ENCODE measurements around the gene RAB7A. TPM values are rescaled to one million over a fixed set of nuclear protein-coding genes. Genes with fewer than 3 reads are reported as not detected.
A peak's percentile ranks its signal among the peaks of the same experiment; 100 is the strongest.

The RAB7A gene
- total and polyA plus RNA-seq, 2 experiments from 2014 or later: 108 to 269 TPM

DNA sequence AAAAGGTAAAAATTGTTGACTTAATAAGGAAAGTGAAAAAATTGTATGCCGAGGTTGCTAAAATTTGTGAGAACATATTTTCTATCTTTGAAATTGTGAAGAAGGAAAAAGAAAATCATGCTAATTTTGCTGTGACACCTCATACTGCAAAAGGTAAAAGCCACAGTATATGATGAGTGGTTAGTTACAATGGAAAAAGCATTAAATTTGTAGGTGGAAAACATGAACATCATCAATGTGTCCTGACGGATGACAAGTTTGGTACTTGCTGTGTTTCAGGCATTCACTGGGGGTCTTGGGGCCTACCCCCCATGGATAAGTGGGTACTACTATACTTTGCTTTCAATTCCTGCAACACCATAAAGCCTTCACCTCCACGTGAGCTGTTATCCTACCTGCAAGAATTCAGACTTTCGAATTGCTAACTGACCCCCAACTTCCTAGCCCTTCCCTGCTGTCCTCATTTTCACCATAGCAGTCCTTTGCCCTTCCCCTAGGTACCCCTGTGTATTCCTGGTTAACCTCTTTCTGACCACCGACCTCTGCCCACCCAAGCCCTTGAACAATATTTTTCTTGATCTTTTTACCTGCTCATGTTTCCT is 62.4 kb downstream of the RAB7A start:
- DNase-seq (ENCODE audit: low spot score): no peak
- peaks cover 100% of the 10 kb centered on the region for H3K79me2 ChIP-seq
- peaks cover 97% of the 10 kb centered on the region for H4K20me1 ChIP-seq (ENCODE audit: insufficient read depth, poor library complexity, severe bottlenecking)
- no peak overlapping the region for H2AFZ ChIP-seq
- no peaks in the 10 kb centered on the region for H3K9me2 ChIP-seq (replicated peaks; ENCODE audit: insufficient read depth)
- WGBS (ENCODE audit: low lambda C conversion rate, missing lambda C conversion rate): 96% methylated on average over 5 of the region's 5 CpGs
- H3K27me3 ChIP-seq: no peaks in the 10 kb centered on the region
- peaks cover 6% of the 10 kb centered on the region for H3K4me1 ChIP-seq (ENCODE audit: insufficient read depth)
- H3K4me2 ChIP-seq: no peak overlapping the region
- H3K4me3 ChIP-seq: no peak overlapping the region
- no peaks in the 10 kb centered on the region for H3K9me3 ChIP-seq (ENCODE audit: low read depth)
- H3K27ac ChIP-seq: no peak overlapping the region
- H3K36me3 ChIP-seq (replicated peaks; ENCODE audit: insufficient read depth, low read depth): no peaks in the 10 kb centered on the region
- no peak for TF ChIP-seq EZH2 (IDR thresholded peaks at IDR 0.05; ENCODE audit: borderline replicate concordance)
- no peak for TF ChIP-seq CTCF (IDR thresholded peaks at IDR 0.05; ENCODE audit: poor library complexity)
- TF ChIP-seq EZH2phosphoT487 (IDR thresholded peaks at IDR 0.05; ENCODE audit: low read depth, severe bottlenecking, unreplicated experiment): no peak

GRCh38 chr3:128794067-128794768 is 68.2 kb downstream of the RAB7A start:
- WGBS (ENCODE audit: low lambda C conversion rate, missing lambda C conversion rate): 96% methylated on average over 2 of the region's 2 CpGs
- Histone ChIP-seq H3K9me3 (ENCODE audit: low read depth) (no peaks in the 10 kb centered on the region), H3K4me3 (no peak overlapping the region), H3K9me2 (replicated peaks; ENCODE audit: insufficient read depth) (no peaks in the 10 kb centered on the region), H4K20me1 (ENCODE audit: insufficient read depth, poor library complexity, severe bottlenecking) (peaks cover 61% of the 10 kb centered on the region), H3K27me3 (no peaks in the 10 kb centered on the region), H3K36me3 (replicated peaks; ENCODE audit: insufficient read depth, low read depth) (no peaks in the 10 kb centered on the region), H3K4me1 (ENCODE audit: insufficient read depth) (no peaks in the 10 kb centered on the region), H3K27ac (peak overlapping the region; percentile 17), H3K4me2 (no peak overlapping the region), H2AFZ (no peak overlapping the region), H3K79me2 (peaks cover 95% of the 10 kb centered on the region)
- TF ChIP-seq EZH2 (IDR thresholded peaks at IDR 0.05; ENCODE audit: borderline replicate concordance) (no peak), EZH2phosphoT487 (IDR thresholded peaks at IDR 0.05; ENCODE audit: low read depth, severe bottlenecking, unreplicated experiment) (no peak), CTCF (IDR thresholded peaks at IDR 0.05; ENCODE audit: poor library complexity) (no peak)
- DNase-seq (ENCODE audit: low spot score): peak; percentile 16

GRCh38 chr3:128794770-128795649 is 69.0 kb downstream of the RAB7A start:
- H3K4me2 ChIP-seq: no peak overlapping the region
- peak; percentile 69 for DNase-seq (ENCODE audit: low spot score)
- no peaks in the 10 kb centered on the region for H3K27me3 ChIP-seq
- no peak overlapping the region for H2AFZ ChIP-seq
- no peak overlapping the region for H3K4me3 ChIP-seq
- WGBS (ENCODE audit: low lambda C conversion rate, missing lambda C conversion rate): 67% methylated on average over 8 of the region's 8 CpGs
- peak; percentile 68 for TF ChIP-seq CTCF (IDR thresholded peaks at IDR 0.05; ENCODE audit: poor library complexity)
- no peak for TF ChIP-seq EZH2 (IDR thresholded peaks at IDR 0.05; ENCODE audit: borderline replicate concordance)
- H3K79me2 ChIP-seq: peaks cover 95% of the 10 kb centered on the region
- peaks cover 53% of the 10 kb centered on the region for H4K20me1 ChIP-seq (ENCODE audit: insufficient read depth, poor library complexity, severe bottlenecking)
- no peaks in the 10 kb centered on the region for H3K36me3 ChIP-seq (replicated peaks; ENCODE audit: insufficient read depth, low read depth)
- no peaks in the 10 kb centered on the region for H3K4me1 ChIP-seq (ENCODE audit: insufficient read depth)
- no peaks in the 10 kb centered on the region for H3K9me2 ChIP-seq (replicated peaks; ENCODE audit: insufficient read depth)
- H3K9me3 ChIP-seq (ENCODE audit: low read depth): no peaks in the 10 kb centered on the region
- H3K27ac ChIP-seq: peak overlapping the region; percentile 17
